ENCODE data around the gene PCDHGA1. TPM values are rescaled to one million over a fixed set of nuclear protein-coding genes. Genes with fewer than 3 reads are reported as not detected.
A peak's percentile ranks its signal among the peaks of the same experiment; 100 is the strongest.
"Not testable (repeated sequence)": the region's sequence is repeated elsewhere in the genome, so short reads cannot be mapped to it uniquely, and the experiment has no call there.

PCDHGA1 gene
- total RNA-seq, 1 experiment from 2014 or later: 3.6 TPM

GRCh38 chr5:141402553-141403243, 72.4 kb downstream of the PCDHGA1 start, which contains the start of gene PCDHGA9:
TSS of gene PCDHGA9 (plus strand) at chr5:141402778. CDS start at chr5:141402953, 175 bp downstream.
- peak in 1 of 2 experiments; percentile 11 for DNase-seq
- peaks cover 25% of the 10 kb centered on the region for H3K36me3 ChIP-seq
- no peak within 1 kb of the TSS for H3K27ac ChIP-seq
- peaks cover 7% of the 10 kb centered on the region for H3K9me3 ChIP-seq (replicated peaks)
- no peaks in the 10 kb centered on the region for H3K27me3 ChIP-seq
- no peaks in the 10 kb centered on the region for H3K4me1 ChIP-seq
- H3K4me3 ChIP-seq: no peak within 1 kb of the TSS

DNA sequence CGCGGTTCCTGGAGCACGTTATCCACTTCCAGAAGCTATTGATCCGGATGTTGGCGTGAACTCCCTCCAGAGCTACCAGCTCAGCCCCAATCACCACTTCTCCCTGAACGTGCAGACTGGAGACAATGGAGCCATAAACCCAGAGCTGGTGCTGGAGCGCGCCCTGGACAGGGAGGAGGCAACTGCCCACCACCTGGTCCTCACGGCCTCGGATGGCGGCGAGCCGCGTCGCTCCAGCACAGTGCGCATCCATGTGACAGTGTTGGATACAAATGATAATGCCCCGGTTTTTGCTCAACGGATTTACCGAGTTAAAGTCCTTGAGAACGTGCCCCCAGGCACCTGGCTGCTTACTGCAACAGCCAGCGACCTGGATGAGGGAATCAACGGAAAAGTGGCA, 73.1 kb downstream of the PCDHGA1 start:
- Histone ChIP-seq H3K9me3 (replicated peaks) (peaks cover 6% of the 10 kb centered on the region), H3K4me3 (no peak overlapping the region), H3K27ac (no peak overlapping the region), H3K4me1 (no peaks in the 10 kb centered on the region), H3K27me3 (no peaks in the 10 kb centered on the region), H3K36me3 (peaks cover 25% of the 10 kb centered on the region)
- DNase-seq: no peak

DNA sequence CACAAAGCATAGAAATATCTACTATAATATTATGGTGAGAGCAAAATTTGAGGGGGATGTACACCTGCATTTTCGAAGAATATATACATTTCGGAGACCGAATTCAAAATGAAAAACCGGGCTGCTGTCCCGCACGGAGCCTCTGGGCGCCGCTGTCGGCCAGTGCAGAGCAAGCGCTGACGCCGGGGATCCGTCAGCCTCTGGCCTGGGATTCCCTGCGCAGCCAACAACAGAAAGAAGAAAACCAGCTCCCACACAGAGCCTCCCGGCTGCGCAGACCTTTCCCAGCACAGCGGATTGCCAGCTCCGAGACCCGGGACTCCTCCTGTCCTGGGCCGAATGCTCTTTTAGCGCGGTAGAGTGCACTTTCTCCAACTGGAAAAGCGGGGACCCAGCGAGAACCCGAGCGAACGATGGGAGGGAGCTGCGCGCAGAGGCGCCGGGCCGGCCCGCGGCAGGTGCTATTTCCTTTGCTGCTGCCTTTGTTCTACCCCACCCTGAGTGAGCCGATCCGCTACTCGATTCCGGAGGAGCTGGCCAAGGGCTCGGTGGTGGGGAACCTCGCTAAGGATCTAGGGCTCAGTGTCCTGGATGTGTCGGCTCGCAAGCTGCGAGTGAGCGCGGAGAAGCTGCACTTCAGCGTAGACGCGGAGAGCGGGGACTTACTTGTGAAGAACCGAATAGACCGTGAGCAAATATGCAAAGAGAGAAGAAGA, 77.6 kb downstream of the PCDHGA1 start, which contains the start of gene PCDHGB6:
Gene PCDHGB6, plus strand, starts transcription at position 232 of the 716 bp plus-strand sequence. Its CDS starts 182 bp downstream, at position 414.
- not testable (repeated sequence) for H3K27ac ChIP-seq; DNase-seq; H3K4me1 ChIP-seq; H3K27me3 ChIP-seq; H3K9me3 ChIP-seq (replicated peaks); H3K4me3 ChIP-seq
- H3K36me3 ChIP-seq: peaks cover 10% of the 10 kb centered on the region

DNA sequence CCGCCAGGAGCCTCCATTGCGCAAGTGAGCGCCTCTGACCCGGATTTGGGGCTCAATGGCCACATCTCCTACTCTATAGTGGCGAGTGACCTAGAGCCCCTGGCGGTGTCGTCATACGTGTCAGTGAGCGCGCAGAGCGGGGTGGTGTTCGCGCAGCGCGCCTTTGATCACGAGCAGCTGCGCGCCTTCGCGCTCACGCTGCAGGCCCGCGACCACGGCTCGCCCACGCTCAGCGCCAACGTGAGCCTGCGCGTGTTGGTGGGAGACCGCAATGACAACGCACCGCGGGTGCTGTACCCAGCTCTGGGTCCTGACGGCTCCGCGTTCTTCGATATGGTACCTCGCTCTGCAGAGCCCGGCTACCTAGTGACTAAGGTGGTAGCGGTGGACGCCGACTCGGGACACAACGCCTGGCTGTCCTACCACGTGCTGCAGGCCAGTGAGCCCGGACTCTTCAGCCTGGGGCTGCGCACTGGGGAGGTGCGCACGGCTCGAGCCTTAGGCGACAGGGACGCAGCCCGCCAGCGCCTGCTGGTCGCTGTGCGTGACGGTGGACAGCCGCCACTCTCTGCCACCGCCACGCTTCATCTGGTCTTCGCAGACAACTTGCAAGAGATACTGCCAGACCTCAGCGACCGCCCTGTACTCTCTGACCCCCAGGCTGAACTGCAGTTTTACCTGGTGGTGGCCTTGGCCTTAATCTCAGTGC, 79.4 kb downstream of the PCDHGA1 start:
- DNase-seq: no peak
- Histone ChIP-seq H3K27ac (no peak overlapping the region), H3K36me3 (peaks cover 16% of the 10 kb centered on the region), H3K4me3 (no peak overlapping the region), H3K9me3 (replicated peaks) (0 out of 2 replicates have a peak, but pooled peaks cover 5% of the 10 kb centered on the region), H3K27me3 (no peaks in the 10 kb centered on the region), H3K4me1 (no peaks in the 10 kb centered on the region)

DNA sequence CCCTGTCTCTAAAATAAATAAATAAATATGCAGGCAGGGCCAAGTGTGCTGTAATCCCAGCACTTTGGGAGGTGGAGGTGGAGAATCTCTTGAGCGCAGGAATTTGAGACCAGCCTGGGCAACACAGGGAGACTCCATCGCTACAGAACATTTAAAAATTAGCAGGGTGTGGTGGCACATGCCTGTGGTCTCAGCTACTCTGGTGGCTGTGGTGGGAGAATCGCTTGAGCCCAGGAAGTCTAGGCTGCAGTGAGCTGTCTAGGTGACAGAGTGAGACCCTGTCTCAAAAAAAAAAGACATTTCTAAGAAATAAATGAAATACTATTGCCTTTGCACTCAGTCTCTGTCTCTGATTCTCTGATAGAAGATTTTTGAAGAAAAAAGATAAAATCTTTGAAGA, 81.3 kb downstream of the PCDHGA1 start:
- Histone ChIP-seq H3K36me3 (peaks cover 16% of the 10 kb centered on the region), H3K4me3 (no peak overlapping the region), H3K9me3 (replicated peaks) (peaks cover 12% of the 10 kb centered on the region; the same call in 1 of the 2 replicates), H3K27ac (no peak overlapping the region), H3K27me3 (no peaks in the 10 kb centered on the region), H3K4me1 (no peaks in the 10 kb centered on the region)
- DNase-seq: no peak

GRCh38 chr5:141412854-141413539, 82.7 kb downstream of the PCDHGA1 start, which contains the start of gene PCDHGA10:
TSS of gene PCDHGA10 (plus strand) at chr5:141412987. CDS start at chr5:141413176, 189 bp downstream.
- H3K27me3 ChIP-seq: no peaks in the 10 kb centered on the region
- H3K27ac ChIP-seq: no peak within 1 kb of the TSS
- no peak within 1 kb of the TSS for H3K4me3 ChIP-seq
- H3K9me3 ChIP-seq (replicated peaks): peaks cover 17% of the 10 kb centered on the region
- DNase-seq: peak in 1 of 2 experiments; percentile 4
- peaks cover 19% of the 10 kb centered on the region for H3K36me3 ChIP-seq
- no peaks in the 10 kb centered on the region for H3K4me1 ChIP-seq

DNA sequence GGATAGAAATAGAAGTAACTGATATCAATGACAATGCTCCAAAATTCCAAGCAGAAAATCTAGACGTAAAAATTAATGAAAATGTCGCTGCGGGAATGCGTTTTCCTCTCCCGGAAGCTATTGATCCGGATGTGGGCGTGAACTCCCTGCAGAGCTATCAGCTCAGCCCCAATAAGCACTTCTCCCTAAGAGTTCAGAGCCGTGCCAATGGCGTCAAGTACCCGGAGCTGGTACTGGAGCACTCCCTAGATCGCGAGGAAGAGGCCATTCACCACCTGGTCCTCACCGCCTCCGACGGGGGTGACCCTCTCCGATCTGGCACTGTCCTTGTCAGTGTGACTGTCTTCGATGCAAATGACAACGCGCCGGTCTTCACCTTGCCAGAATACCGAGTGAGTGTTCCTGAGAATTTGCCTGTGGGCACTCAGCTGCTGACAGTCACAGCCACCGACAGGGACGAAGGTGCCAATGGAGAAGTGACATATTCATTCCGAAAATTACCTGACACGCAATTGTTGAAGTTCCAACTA, 83.3 kb downstream of the PCDHGA1 start:
- no peak for DNase-seq
- no peaks in the 10 kb centered on the region for H3K4me1 ChIP-seq
- H3K9me3 ChIP-seq (replicated peaks): peaks cover 17% of the 10 kb centered on the region
- H3K36me3 ChIP-seq: peaks cover 19% of the 10 kb centered on the region
- H3K4me3 ChIP-seq: no peak overlapping the region
- H3K27ac ChIP-seq: no peak overlapping the region
- H3K27me3 ChIP-seq: no peaks in the 10 kb centered on the region

GRCh38 chr5:141414548-141415274, 84.4 kb downstream of the PCDHGA1 start:
- not testable (repeated sequence) for H3K4me1 ChIP-seq, DNase-seq, H3K27me3 ChIP-seq, H3K27ac ChIP-seq, H3K4me3 ChIP-seq
- peaks cover 17% of the 10 kb centered on the region for H3K9me3 ChIP-seq (replicated peaks)
- H3K36me3 ChIP-seq: peaks cover 17% of the 10 kb centered on the region

- Histone ChIP-seq H3K36me3 (peaks cover 18% of the 10 kb centered on the region), H3K9me3 (replicated peaks) (peaks cover 17% of the 10 kb centered on the region)
- not testable (repeated sequence) for H3K4me1 ChIP-seq, H3K27ac ChIP-seq, H3K4me3 ChIP-seq, DNase-seq, H3K27me3 ChIP-seq
Measured at GRCh38 chr5:141415275-141415618, 84.9 kb downstream of the PCDHGA1 start.

DNA sequence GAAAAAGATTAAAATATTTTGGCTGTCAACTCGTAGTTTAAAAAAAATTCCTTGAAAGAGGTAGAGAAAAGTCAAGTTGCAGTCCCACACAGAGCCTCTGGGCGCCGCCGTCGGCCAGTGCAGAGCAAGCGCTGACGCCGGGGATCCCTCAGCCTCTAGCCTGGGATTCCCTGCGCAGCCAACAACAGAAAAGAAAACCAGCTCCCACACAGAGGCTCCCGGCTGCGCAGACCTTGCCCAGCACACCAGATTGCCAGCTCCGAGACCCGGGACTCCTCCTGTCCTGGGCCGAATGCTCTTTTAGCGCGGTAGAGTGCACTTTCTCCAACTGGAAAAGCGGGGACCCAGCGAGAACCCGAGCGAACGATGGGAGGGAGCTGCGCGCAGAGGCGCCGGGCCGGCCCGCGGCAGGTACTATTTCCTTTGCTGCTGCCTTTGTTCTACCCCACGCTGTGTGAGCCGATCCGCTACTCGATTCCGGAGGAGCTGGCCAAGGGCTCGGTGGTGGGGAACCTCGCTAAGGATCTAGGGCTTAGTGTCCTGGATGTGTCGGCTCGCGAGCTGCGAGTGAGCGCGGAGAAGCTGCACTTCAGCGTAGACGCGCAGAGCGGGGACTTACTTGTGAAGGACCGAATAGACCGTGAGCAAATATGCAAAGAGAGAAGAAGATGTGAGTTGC, 87.3 kb downstream of the PCDHGA1 start, which contains the start of gene PCDHGB7:
Gene PCDHGB7, plus strand, starts transcription at position 184 of the 679 bp plus-strand sequence. Its CDS starts 183 bp downstream, at position 367.
- H3K27me3 ChIP-seq, H3K4me1 ChIP-seq, H3K27ac ChIP-seq, H3K4me3 ChIP-seq: not testable (repeated sequence)
- peaks cover 20% of the 10 kb centered on the region; the same call in 1 of the 2 replicates for H3K36me3 ChIP-seq
- peak in 1 of 2 experiments; percentile 15 for DNase-seq
- peaks cover 16% of the 10 kb centered on the region for H3K9me3 ChIP-seq (replicated peaks)

DNA sequence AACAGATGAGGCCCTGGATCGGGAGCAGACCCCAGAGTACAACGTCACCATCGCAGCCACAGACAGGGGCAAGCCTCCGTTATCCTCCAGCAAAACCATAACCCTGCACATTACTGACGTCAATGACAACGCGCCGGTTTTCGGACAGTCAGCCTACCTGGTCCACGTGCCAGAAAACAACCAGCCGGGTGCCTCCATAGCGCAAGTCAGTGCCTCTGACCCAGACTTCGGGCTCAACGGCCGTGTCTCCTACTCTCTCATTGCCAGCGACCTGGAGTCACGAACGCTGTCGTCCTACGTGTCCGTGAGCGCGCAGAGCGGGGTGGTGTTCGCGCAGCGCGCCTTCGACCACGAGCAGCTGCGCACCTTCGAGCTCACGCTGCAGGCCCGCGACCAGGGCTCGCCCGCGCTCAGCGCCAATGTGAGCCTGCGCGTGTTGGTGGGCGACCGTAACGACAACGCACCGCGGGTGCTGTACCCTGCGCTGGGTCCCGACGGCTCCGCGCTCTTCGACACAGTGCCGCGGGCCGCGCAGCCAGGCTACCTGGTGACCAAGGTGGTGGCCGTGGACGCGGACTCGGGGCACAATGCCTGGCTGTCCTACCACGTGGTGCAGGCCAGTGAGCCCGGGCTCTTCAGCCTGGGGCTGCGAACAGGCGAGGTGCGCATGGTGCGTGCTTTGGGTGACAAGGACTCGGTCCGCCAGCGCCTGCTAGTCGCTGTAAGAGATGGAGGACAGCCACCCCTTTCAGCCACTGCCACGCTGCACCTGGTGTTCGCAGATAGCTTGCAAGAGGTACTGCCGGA, 89.0 kb downstream of the PCDHGA1 start:
- Histone ChIP-seq H3K36me3 (peaks cover 17% of the 10 kb centered on the region; the same call in 1 of the 2 replicates), H3K9me3 (replicated peaks) (peaks cover 16% of the 10 kb centered on the region), H3K4me3 (no peak overlapping the region), H3K4me1 (no peaks in the 10 kb centered on the region), H3K27me3 (no peaks in the 10 kb centered on the region), H3K27ac (no peak overlapping the region)
- no peak for DNase-seq

- Histone ChIP-seq H3K4me3 (no peak within 1 kb of the TSS), H3K27me3 (no peaks in the 10 kb centered on the region), H3K27ac (no peak within 1 kb of the TSS), H3K9me3 (replicated peaks) (peaks cover 12% of the 10 kb centered on the region), H3K36me3 (peaks cover 18% of the 10 kb centered on the region), H3K4me1 (no peaks in the 10 kb centered on the region)
- peak in 1 of 2 experiments; percentile 4 for DNase-seq
Measured at GRCh38 chr5:141420855-141421488, 90.7 kb downstream of the PCDHGA1 start, which contains the start of gene PCDHGA11. TSS of gene PCDHGA11 (plus strand) at chr5:141421051. CDS start at chr5:141421228, 177 bp downstream.
